ENCODE measurements around the gene CHCHD2.
A peak's percentile ranks its signal among the peaks of the same experiment; 100 is the strongest.
"Not testable (repeated sequence)": the region's sequence is repeated elsewhere in the genome, so short reads cannot be mapped to it uniquely, and the experiment has no call there.

Gene CHCHD2

GRCh38 chr7:56106108-56107073 lies at the start of gene CHCHD2:
Gene CHCHD2 (minus strand): TSS chr7:56106476. CDS start chr7:56106413, 63 bp downstream.
- DNase-seq, result peak; percentile 97

- DNase-seq, result not testable (repeated sequence)
These were observed 24.8 kb upstream of the CHCHD2 start for GRCh38 chr7:56131062-56131461.

DNA sequence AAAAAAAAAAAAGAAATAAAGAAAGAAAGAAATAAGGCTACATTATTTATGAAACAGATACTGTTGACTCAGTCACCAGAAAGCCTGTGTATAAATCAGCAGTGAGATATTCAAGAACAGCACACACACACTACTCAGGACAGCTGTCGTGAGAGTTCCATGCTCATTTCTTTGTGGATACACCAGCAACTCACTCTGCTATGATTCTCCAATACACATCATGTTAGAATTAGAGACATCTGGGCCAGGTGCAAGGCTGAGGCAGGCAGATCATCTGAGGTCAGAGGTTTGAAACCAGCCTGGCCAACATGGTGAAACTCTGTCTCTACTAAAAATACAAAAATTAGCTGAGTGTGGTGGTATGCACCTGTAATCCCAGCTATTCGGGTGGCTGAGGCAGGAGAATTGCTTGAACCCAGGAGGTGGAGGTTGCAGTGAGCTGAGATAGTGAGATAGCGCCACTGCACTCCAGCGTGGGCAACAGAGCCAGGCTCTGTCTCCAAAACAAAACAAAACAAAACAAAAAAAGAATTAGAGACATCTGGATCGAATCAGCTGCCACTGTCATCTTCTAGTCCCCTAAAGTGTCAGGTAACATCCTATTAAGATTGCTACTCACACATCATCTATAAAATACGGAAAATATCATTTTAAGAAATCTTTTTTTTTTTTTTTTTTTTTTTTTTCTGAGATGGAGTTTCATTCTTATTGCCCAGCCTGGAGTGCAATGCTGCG lies 21.1 kb upstream of the CHCHD2 start:
- no peak for DNase-seq

- DNase-seq, result no peak
These were observed 19.6 kb upstream of the CHCHD2 start for GRCh38 chr7:56125831-56126230.

DNA sequence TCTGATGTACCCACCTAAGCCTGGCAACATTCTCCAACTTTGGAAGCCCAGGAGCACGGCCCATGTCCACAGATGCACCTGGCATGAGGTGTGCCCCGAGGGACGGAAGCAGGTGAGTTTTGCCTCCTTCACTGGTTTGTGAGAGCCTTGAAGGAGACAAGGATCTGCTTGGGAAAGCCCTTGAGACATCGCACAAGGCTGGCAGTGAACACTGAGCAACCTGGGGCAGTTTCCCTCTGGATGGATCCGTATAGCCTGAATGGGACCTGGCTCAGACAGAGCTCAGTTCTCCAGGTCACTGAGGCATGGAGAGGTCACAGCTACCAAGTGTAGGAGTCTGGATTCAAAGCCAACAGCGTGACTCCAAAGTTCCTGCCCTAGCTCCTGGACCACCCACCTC lies 18.7 kb upstream of the CHCHD2 start:
- no peak for DNase-seq

DNA sequence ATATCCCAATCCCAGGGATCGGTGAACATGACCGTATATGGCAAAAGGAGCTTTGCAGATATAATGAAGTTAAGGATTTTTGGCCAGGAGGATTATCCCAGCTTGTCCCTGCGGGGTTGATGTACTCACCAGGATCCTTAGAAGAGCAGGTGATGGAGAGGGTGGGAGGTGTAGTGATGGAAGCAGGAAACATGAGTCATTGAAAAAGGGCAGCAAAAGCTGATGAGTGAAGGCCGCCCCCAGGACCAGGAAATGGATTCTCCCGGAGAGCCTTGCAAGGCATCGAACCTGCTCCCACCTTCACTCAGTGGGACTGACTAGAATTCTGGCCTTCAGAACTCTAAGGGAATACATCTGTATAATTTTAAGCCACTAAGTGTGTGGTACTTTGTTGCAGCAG lies 15.2 kb upstream of the CHCHD2 start:
- DNase-seq, result no peak

DNA sequence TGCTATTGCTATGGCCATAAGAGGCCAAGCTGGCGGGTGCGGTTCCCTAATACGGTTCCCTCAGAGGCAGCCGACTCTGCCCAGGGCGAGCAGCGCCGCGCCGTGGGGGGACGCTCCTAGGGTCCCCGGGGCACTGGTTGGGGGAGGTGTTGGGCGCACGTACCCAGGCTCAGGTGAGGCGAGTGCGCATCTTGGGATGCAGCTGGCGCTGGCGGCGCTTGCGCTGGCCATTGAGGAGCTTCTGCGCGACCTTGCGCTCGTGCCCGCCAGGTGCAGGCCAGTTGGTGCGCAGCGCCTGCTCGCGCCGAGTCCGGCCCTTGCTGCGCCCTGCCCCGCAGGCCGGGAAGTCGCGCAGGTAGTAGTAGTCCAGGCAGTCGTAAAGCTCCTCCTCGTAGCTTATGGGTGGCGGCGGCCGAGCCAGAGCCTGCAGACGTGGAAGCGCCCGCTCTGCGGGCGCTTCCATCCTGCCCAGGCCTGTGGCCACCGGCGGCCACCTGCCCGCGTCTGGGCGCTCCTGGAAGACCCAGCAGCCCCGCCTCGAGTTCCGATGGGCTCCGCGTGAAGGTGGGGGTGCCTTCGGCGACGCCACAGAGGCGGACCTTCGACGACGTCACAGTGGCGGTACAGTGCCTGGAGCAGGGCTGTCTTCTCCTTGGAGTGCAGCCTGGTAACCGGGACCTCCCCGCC lies 9.7 kb upstream of the CHCHD2 start, which contains the start of gene NUPR2:
TSS of gene NUPR2 (minus strand) at position 566 of the 687 bp plus-strand sequence. CDS start at position 463, 103 bp downstream.
- DNase-seq, result peak; percentile 44

DNA sequence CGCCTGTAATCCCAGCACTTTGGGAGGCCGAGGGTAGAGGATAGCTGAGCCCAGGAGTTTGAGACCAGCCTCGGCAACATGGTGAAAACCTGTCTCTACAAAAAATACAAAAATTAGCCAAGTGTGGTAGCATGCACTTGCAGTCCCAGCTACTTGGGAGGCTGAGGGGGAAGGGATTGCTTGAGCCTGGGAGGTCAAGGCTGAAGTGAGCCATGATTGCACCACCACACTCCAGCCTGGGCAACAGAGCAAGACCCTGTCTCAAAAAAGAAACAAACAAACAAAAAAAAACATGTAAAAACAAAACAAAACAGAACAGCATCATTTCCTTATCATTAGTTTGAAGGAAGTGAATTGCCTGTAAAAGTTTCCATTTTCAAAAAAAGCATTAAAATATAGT lies 6.0 kb upstream of the CHCHD2 start:
- DNase-seq, result not testable (repeated sequence)

DNA sequence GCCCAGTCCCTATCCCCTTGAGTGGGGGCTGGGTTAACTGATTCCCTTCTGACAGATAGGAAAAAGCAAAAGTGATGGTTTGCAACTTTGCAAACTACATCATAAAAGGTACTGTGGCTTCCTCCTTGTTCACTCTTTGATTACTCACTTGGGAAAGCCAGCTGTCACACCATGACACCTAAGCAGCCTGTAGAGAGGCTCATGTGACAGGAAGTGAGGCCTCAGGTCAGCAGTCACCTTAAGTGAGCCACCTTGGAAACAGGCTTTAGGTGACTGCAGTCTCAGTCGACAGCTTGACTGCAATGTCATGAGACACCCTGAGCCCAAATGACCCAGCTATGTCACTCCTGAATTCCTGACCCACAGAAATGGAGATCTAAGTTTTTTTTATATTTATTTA lies 4.3 kb upstream of the CHCHD2 start:
- no peak for DNase-seq

GRCh38 chr7:56107954-56108258 lies 1.6 kb upstream of the CHCHD2 start:
- DNase-seq, result no peak

DNA sequence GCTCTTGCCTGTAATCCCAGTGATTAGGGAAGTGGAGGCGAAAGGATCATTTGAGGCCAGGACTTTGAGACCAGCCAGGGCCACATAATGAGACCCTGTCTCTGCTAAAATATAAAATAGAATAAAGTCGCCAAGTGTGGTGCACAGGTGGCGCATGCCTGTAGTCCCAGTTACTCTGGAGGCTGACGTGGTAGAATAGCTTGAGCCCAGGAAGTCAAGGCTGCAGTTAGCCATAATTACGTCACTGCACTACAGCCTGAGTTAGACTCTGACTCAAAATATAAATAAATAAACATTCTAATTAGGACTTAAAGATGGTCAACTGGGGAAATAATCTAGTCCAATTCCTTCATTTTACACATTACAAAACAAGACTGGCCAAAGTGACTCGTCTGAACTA lies 768 bp downstream of the CHCHD2 start:
- DNase-seq, result no peak

- DNase-seq, result not testable (repeated sequence)
These were observed 2.1 kb downstream of the CHCHD2 start for GRCh38 chr7:56104138-56104537.

GRCh38 chr7:56099653-56100052 lies 6.6 kb downstream of the CHCHD2 start:
- no peak for DNase-seq

DNA sequence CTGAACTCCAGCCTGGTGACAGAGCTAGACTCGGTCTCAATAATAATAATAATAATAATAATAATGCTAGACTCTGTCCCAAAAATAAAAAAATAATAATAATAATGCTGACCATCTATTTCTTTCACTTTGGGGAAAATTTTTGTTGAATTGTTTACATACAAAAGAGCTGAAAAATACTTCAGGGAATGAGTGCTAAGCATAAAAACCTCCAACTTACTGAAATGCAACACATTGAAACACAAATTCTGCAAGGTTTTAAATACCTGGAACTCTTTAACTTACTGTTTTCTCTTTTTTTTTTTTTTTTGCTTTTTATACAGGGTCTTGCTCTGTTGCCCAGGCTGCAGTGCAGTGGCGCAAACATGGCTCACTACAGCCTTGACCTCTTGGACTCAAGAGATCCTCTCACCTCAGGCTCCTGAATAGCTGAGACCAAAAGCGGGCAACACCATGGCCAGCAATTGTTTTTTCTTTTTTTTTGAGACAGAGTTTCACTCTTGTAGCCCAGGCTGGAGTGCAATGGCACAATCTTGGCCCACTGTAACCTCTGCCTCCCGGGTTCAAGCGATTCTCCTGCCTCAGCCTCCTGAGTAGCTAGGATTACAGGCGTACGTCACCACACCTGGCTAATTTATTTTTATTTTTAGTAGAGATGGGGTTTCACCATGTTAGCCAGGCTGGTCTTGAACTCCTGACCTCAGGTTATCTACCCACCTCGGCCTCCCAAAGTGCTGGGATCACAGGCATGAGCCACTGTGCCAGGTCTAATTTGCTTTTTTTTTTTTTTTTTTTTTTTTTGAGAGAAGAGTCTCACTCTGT lies 7.9 kb downstream of the CHCHD2 start:
- not testable (repeated sequence) for DNase-seq

DNA sequence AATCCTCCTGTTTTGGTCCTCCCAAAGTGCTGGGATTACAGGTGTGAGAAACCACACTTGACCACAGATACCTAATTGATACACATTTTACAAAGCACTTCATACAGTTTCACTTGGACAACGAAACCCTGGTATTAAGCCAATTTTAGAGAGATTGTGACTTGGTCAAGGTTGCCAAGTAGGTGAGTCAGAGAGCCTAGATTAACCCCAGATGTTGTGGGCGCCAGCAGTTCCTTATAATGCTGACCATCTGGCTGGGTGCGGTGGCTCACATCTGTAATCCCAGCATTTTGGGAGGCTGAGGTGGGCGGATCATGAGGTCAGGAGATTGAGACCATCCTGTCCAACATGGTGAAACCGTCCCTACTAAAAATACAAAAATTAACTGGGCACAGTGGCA lies 8.6 kb downstream of the CHCHD2 start:
- DNase-seq, result no peak

DNA sequence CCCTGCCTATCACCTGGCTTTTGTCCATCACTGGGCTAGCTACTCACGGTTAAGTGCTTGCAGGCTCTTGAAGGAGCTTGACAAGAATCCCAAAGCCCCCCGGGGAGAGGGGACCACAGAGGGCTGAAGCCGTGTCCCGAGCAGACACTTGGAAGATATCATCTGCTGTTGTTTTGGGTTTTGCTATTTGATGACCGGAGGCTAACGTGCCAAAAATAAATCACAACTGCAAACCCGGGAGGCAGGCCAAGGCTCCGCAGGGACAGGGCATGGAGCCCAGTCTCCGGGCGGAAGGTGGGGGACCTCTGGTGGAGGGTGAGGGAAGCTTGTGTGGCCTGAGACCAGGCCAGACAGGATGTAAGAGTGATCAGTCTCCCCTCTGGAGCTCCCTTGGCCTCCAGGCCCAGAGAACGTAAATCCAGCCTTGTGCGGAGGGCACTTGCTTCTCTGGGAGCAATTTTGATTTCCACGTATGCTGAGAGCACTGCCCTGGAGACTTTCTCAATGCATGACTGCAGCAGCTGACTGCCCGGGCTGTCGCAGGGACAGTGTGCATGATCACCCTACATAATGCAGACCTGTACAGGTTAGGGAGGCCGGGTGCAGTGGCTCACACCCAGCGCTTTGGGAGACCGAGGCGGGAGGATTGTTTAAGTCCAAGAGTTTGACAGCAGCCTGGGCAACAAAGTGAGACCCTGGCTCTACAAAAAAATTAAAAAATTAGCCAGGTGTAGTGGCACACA lies 13.3 kb downstream of the CHCHD2 start, which contains the start of gene PHKG1:
TSS of gene PHKG1 (minus strand) at position 164 of the 743 bp plus-strand sequence. CDS start 4,011 bp downstream, outside the sequence.
- peak; percentile 77 for DNase-seq

GRCh38 chr7:56092388-56092787 lies 13.9 kb downstream of the CHCHD2 start:
- DNase-seq, result not testable (repeated sequence)

- no peak for DNase-seq
These were observed 14.7 kb downstream of the CHCHD2 start for GRCh38 chr7:56091591-56091990.

- no peak for DNase-seq
These were observed 18.8 kb downstream of the CHCHD2 start for GRCh38 chr7:56087445-56087844.

DNA sequence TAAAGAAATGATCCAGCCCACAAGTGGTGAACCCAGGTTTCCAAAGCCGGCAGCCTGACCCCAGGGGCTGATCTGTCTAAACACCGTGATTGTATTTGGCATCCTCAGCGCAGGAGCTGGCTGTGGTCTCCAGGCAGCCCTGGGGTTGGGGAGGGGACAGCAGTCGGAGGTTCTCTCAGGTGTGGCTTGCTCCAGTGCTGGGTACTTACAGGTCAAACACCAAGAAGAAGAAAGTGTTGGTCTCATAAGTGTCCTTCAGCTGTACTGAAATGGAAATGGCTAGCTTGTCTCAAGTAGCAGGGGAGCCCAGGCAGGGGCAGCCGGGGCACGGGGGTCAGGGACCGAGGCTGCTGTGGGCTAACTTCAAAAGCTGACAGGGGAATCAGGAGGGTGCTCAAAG lies 19.5 kb downstream of the CHCHD2 start:
- no peak for DNase-seq

GRCh38 chr7:56083150-56083785 lies 23.0 kb downstream of the CHCHD2 start:
- DNase-seq, result peak; percentile 60

All from DMS79 treated with DMSO at 0.1 percent for 48 hours (cell line).